GM19467 (cell line): ENCODE measurements around the gene CCDC24.

ENCODE experiments used
- ATAC-seq: cut with Tn5 transposase; IDR thresholded peaks from one replicate; pipeline ENCODE4 v1.9.1; 2021; ENCODE audit warnings: mild to moderate bottlenecking, moderate library complexity; ENCODE audit not compliant: unreplicated experiment

Gene CCDC24

DNA sequence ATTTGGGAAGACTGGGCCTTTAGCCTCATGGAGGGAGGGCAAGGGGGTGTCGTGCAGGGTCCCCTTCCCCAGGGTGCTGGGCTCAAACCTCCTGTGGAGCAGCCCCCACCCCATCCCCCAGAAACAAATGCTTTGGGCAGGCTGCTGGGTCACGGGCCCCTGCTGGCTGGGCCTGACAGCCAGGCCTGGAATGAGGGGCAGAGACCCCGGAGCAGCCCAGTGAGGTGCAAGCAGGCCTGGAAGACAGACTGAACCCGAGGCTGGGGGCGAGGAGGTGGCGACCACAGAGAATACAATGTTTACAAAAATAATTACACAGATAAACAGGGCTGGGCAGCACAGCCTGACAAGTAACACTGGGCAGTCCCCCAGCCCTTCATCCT, 5.3 kb downstream of the CCDC24 start:
- ATAC-seq = no peak

DNA sequence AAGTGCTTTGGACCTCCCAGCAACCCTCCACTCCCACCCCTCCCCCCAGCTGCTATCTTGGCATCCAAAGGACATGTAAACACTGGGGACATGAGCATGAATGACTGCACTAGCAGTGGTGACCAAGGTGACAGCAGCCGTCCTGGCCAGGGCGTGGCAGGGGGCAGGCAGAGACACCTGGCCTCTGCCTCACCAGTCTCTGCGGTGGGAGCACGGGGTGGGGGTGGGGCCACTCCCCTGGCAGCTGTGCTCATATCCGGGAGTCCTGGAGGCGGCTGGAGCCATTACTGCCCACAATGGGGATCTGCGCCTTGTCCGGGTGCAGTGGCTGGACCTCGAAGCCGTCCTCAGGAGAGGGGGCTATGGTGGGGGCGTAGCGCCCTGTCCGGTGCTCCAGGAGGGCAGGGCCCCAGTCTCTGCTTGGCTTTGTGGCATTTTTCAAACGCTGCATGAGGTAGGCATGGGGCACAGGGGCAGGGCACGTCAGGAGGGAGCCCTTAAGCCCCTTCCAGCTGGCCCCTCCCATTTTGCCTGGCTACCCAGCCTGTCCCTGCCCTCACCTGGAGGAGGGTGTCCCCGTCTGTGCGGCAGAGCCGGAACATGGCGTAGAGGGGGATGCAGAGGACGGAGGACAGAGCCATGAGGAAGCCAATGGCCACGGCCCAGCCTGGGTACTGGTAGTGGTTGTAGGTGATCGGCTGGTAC, 6.0 kb downstream of the CCDC24 start:
- no peak for ATAC-seq

DNA sequence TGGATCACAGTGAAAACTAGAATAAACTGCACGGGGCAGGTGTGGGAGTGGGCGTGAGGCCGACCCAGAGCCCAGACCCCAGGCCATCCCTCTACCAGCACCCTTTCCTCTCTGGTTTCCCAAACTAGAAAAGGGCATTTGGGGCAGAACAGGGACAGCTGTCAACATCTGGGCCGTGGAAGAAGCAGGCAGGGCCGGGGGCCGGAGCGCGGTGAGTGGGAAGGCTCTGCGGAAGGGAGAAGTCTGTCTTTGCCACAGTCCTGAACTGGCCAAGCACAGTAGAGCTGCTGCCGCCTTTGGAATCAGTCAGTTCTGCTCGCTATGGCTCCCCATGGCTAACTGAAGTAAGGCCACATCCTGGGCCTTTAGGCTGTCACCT, 6.6 kb downstream of the CCDC24 start:
- no peak for ATAC-seq

- ATAC-seq = no peak
These were observed 8.1 kb downstream of the CCDC24 start for GRCh38 chr1:43999455-43999854.

DNA sequence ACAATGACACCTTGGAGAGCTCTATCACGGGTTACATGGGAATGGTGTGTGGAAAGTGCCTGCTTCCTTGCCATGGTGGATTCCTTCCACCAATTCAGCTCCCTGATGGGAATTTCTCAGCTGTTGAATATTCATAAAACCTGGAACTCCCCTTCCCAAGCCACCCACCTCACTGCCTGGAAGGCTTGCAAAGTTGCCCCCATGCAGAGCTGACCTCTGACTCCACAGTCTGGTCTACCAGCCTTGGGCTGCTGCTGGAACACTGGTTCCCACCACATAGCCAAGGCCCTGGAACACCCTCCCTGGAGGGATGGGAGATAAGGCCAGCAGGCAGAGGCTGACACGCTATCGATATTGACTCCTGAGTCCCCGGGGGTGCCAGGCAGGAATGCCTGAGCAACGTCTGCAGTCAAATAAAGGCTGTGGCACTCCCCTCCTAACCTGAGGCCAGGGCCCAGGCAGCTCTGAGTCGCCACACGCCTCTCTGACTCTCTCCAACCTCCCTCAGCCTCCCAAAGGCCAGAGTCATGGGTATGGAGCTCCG, 8.8 kb downstream of the CCDC24 start:
- ATAC-seq = no peak

- no peak for ATAC-seq
These were observed 10.8 kb downstream of the CCDC24 start for GRCh38 chr1:44002165-44002564.

DNA sequence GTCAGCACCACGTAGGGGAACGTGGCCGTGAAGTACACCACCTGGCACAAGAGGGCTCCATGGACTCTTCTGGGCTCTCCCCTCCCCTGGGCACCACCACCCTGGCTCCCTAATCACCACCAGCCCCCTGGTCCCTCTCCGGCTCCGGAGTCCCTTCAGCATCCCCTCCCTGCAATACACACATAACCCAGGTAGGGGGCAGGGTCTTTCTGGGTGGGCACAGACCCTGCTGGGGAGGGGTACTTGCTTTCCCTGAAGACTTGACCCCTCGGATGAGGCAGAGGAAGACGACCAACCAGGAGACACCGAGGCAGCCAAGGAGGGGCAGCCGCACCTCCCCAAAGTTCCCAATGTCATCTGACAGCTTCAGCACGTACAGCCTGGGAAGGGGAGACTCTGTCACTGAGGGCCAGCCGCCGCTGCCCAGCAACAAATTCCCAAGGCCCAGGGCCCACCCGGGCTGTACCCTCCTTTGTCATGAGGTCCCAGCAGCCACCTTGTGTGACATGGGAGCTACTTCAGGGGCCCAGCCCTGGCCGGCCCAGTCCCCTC, 11.3 kb downstream of the CCDC24 start:
- no peak for ATAC-seq

DNA sequence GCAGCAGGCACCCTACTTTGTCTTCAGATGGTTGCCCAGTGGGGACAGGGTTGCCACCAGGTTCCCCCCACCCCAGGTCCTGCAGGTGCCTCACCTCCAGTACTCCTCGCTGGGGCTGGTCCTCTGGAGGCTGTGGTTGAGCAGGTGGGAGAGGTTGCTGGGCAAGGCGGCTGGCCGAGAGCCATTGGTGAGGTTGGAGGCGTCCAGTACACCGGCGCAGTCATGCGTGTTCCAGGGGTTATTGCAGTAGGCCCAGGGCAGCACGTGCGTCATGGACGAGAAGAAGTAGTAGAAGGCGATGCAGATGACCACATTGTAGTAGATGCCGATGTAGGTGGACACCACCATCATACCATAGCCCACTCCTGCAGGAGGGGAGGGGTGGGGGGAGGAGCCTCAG, 16.9 kb downstream of the CCDC24 start:
- no peak for ATAC-seq

GRCh38 chr1:44010935-44011471, 19.6 kb downstream of the CCDC24 start:
- no peak for ATAC-seq

DNA sequence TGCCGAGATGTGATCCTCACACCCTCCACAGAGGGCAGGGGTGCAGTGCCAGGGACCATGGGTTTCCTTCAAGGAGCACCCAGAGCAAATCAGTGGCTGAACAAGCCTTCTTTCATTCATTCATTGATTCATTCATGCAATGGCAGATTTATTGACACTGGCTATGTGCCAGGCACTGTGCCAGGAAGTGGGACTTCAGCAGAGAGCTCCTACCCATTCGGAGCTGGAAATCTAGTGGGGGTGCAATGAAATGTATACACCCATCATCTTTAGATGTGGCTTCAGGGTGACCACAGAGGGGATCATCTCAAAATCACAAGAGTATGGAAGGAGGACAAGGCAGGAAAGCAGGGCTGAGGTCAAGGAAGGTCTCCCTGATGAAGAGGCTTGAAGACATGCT, 21.0 kb downstream of the CCDC24 start:
- no peak for ATAC-seq

DNA sequence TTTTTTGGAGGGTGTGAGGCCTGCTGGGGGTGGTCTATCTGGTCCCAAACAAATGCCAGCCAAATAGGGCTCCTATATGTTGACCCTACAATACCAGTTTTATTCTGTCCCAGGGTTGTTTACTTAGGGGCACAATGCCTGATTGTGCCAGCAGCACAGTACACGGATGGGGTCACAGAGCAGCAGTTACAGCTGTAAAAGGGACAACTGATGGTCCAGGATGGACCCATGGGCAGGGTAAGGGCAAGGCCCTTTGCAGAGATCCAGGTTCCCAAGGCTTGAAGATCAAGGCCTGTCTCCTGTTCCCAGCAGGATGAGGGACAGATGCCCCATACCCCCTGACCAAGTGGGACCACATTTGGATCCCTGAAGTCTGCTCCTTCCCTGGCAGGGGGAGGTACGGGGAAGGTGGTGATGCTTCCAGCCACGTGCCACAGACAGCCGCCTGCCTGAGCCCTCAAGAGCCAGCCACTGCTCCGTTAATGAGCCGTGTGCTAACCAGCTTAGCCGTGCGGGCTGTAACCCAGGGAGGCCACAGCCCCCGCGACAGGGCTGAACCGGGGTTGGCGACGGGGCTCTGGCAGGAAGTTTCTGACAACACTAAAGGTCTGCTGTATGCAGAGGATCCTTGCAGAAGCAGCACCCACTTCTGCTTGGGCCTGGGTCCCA, 21.7 kb downstream of the CCDC24 start:
- no peak for ATAC-seq

DNA sequence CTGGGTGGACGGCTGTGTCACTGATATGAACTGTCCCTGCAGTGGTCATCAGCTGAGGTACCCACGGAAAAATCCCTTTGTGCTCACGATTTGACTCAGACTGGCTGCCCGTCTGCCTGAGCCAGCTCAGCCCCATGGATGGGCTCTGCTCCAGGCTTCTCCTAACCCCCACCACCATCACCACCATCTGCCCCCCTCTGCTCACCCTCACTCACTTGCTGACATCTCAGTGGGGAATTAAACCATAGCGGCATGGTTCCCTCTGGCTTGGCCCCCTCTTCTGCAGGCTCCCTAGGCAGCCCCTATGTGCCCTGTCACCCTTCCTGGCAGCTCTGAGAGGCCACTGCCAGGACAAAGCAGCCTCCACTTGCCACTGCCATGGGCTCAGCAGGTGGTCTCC, 22.6 kb downstream of the CCDC24 start:
- no peak for ATAC-seq

- no peak for ATAC-seq
These were observed 23.1 kb downstream of the CCDC24 start for GRCh38 chr1:44014365-44015104.

- no peak for ATAC-seq
These were observed 23.8 kb downstream of the CCDC24 start for GRCh38 chr1:44015206-44015605.

DNA sequence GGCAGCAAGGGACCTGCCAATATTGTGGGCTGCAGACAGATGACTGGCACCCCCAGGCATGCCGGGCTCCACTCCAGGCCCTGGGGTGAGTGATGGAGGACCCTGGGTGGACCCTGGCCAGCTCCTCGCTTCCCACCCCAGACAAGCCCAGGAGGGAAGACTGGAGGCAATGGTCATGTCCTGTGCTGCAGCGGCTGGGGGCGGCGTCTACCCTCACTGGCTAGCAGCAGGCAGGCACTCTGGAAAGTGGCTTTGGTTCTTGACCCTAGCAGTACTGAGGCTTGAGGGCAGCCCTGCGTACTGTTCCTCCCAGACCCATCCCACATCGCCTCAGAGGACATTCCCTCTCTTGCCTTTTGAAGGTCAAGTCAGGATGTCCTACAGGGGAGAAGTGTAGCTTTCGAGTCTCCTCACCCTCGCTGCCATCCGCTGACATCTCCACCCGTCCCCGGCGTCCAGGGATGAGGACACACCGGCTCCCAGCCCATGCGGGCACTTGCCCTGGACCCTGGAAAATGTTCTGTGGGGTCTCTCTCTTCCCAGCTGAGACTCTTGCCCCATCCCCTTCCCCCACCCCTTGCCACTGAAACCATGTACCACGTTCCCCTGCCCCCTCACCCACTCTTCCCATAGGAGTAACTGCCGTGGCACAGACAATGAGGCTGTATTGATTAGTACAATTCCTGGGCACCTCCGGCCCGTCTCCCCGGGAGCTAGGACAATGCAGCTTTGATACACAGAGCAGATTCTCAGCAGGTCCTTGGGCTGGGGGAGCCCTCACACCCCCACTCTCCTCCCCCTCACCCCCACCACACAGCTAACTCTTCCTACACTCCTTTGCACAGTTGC, 24.9 kb downstream of the CCDC24 start:
- ATAC-seq = no peak

DNA sequence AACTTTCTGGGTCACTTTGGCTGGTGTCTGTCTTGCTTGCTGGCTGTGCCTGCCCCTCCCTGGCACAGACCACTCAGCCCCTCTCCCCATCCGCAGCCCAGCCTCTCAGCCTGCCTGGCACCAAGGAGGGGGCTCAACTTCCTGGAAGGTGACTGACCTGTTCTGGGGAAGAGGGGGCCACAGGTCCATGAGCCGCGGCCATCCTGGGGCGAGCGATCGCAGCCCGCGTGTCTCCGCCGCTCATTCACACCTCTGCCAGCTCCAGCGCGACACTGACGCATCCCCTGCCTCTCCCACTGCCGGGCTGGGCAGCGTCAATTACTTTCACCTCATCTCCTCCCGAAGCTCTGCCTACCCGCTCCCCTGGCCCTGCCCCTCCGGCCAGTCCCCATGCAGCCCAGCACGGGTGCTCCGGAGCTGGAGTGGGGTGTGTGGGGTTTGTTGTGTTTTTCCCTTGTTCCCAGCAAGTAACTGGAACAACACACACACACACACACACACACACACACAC, 25.5 kb downstream of the CCDC24 start:
- no peak for ATAC-seq

DNA sequence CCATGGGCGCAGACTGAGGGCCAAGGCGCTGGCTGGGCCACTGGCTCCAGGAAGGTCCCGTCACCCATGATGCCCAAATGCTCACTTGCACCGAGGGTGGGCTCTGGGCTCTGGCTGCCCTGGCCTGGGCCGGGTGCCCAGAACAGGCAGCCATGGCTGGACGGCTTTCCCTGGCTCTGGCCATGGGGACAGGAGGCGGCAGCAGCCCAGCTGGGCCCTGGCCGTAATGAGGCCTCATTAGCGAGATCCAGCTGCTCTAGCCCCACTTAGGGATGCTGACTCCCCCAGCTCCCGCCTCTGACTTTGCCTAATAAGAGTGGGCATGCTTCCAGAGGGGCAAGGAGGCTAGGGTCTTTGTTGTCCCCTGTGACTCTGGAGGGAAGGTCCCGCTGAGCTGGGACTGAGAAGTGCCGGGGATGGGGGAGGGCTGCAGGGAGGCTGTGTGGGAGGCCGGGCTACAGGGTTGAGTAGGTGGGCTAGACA, 28.1 kb downstream of the CCDC24 start:
- ATAC-seq = no peak

GRCh38 chr1:44020464-44020863, 29.1 kb downstream of the CCDC24 start:
- ATAC-seq = no peak

DNA sequence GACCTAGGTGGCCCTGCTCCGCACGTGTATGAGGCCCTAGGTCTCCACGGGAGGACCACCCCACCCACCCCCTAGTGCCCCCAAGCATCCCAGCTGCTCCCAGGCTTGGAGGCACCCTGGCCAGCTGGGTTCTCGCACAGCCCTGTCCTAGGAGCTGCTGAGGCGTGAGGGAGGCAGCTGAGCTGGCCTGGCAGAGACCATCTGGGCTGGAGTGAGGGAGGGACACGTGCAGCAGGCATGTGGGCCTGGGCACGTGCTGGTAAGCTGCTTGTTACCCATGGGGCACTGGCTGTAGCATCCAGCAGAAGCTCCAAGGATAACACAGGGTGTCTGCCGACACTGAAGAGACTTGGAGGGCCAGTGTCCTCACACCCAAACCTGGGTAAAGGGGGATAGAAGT, 29.8 kb downstream of the CCDC24 start:
- ATAC-seq = no peak
